OCI-LY1 (cell line): ENCODE data around the gene HTATIP2.
"Not testable (repeated sequence)": the region's sequence is repeated elsewhere in the genome, so short reads cannot be mapped to it uniquely, and the experiment has no call there.

Experiments
- H2AFZ ChIP-seq: fragments of 200-600 bp; sonication (generic), shearing (Covaris generic); 2 replicates; pipeline ENCODE4 v1.6.0; 2014; ENCODE audit warnings: antibody characterized with exemption, mild to moderate bottlenecking, low read length
- H3F3A ChIP-seq: fragments of 200-600 bp; sonication (generic), shearing (Covaris generic); 2 replicates; pipeline ENCODE4 v1.6.0; 2014; ENCODE audit warnings: mild to moderate bottlenecking, antibody characterized with exemption, low read length, moderate library complexity; ENCODE audit not compliant: insufficient read depth
- H3K27ac ChIP-seq: fragments of 200-600 bp; sonication (generic); 2 replicates; pipeline ENCODE4 v1.5.1; 2014; ENCODE audit warnings: low read length, mixed run types, mild to moderate bottlenecking, low read depth; ENCODE audit not compliant: poor library complexity, severe bottlenecking
- H3K27me3 ChIP-seq: fragments of 200-600 bp; sonication (generic); 2 replicates; pipeline ENCODE4 v1.6.0; 2014; ENCODE audit warnings: antibody characterized with exemption, mild to moderate bottlenecking, low read length, moderate library complexity; ENCODE audit not compliant: insufficient read depth
- H3K36me3 ChIP-seq: fragments of 200-600 bp; sonication (generic); 2 replicates; pipeline ENCODE4 v1.6.1; 2014; ENCODE audit warnings: mild to moderate bottlenecking, antibody characterized with exemption, low read length, moderate library complexity, mixed read lengths; ENCODE audit not compliant: insufficient read depth
- H3K4me1 ChIP-seq: fragments of 200-600 bp; sonication (generic); 2 replicates; pipeline ENCODE4 v1.5.1; 2014; ENCODE audit warnings: mild to moderate bottlenecking, low read length, moderate library complexity; ENCODE audit not compliant: insufficient read depth, severe bottlenecking
- H3K4me2 ChIP-seq: fragments of 200-600 bp; sonication (generic), shearing (Covaris generic); 2 replicates; pipeline ENCODE4 v1.6.1; 2014; ENCODE audit warnings: low read length
- H3K4me3 ChIP-seq: fragments of 200-600 bp; sonication (generic); 2 replicates; pipeline ENCODE4 v1.5.1; 2014; ENCODE audit warnings: low read length, low read depth, mild to moderate bottlenecking, mixed read lengths; ENCODE audit not compliant: poor library complexity, severe bottlenecking
- H3K79me2 ChIP-seq: fragments of 200-600 bp; shearing (Covaris generic); 2 replicates; pipeline ENCODE4 v1.6.1; 2016; ENCODE audit warnings: mixed run types, low read length, mixed read lengths; ENCODE audit not compliant: insufficient read depth
- H3K9ac ChIP-seq: fragments of 200-600 bp; sonication (generic), shearing (Covaris generic); 2 replicates; pipeline ENCODE4 v1.6.1; 2014; ENCODE audit warnings: mild to moderate bottlenecking, low read length, mixed read lengths
- H3K9me2 ChIP-seq: fragments of 200-600 bp; sonication (generic), shearing (Covaris generic); 2 replicates; pipeline ENCODE4 v1.6.1; 2014; ENCODE audit warnings: low read depth, mild to moderate bottlenecking, low read length, mixed read lengths
- H3K9me3 ChIP-seq: fragments of 200-600 bp; shearing (Covaris generic); 2 replicates; pipeline ENCODE4 v1.6.1; 2014; ENCODE audit warnings: low read length, mixed read lengths
- H4K20me1 ChIP-seq: fragments of 200-600 bp; sonication (generic), shearing (Covaris generic); 2 replicates; pipeline ENCODE4 v1.6.0; 2016; ENCODE audit warnings: mild to moderate bottlenecking, low read length; ENCODE audit not compliant: insufficient read depth
- CTCF ChIP-seq: fragments of 200-600 bp; sonication (generic), shearing (Covaris generic); IDR thresholded peaks from 2 replicates; pipeline ENCODE4 v1.5.1; 2017; ENCODE audit warnings: mild to moderate bottlenecking, antibody characterized with exemption, low read length, moderate library complexity, mixed read lengths
- EZH2 ChIP-seq: fragments of 200-600 bp; sonication (generic), shearing (Covaris generic); IDR thresholded peaks from 2 replicates; pipeline ENCODE4 v1.8.0; 2017; ENCODE audit warnings: borderline replicate concordance, mixed run types, mild to moderate bottlenecking, antibody characterized with exemption, low read length, moderate library complexity, mixed read lengths

HTATIP2 gene

DNA sequence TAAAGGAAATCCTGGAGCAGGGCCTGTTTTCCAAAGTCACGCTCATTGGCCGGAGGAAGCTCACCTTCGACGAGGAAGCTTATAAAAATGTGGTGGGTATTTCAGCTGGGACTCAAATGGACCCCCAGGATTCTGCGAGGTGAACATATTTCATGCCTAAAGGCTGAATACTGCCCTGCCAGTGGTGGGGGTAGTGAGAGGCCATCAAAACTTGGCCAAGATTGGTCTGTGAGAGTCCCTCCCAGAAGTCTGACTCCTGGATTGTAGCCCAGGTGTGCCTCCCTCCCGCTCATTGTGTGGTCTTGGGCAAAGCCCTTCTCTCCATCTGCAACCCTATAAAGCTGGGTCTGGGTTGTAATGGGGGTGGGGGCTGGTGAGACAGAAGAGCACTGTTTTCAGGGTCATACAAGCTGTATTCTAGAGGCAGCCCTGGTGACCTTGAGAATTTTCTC lies 853 bp downstream of the HTATIP2 start:
- Histone ChIP-seq H3K79me2 (no peaks in the 10 kb centered on the region), H3K27ac (peak overlapping the region; percentile 47), H2AFZ (no peak overlapping the region)

DNA sequence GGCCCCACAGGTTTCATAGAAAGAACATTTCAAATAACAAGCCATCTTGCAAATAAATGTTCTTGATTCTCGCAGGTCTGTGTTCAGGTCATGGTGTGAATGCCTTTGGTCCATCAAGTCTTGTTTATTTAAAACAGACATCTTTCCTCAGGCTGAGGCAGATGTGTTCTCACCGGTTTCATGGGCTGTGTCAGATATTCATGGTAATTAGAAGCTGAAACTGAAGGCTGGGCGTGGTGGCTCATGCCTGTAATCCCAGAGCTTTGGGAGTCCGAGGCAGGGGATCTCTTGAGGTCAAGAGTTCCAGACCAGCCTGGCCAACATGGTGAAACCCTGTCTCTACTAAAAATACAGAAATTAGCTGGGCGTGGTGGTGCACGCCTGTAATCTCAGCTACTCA lies 2.0 kb downstream of the HTATIP2 start:
- H3K9ac ChIP-seq, H3K79me2 ChIP-seq, H3K4me3 ChIP-seq, H3F3A ChIP-seq, H3K9me2 ChIP-seq, H4K20me1 ChIP-seq, H3K27ac ChIP-seq, H2AFZ ChIP-seq, H3K27me3 ChIP-seq, H3K9me3 ChIP-seq: not testable (repeated sequence)
- Histone ChIP-seq H3K4me2 (0 out of 2 replicates have a peak overlapping the region, but pooled peaks have one; percentile 22), H3K4me1 (peaks cover 39% of the 10 kb centered on the region), H3K36me3 (peaks cover 32% of the 10 kb centered on the region)

More for the DNA sequence above, 853 bp downstream of the HTATIP2 start:
- no peaks in the 10 kb centered on the region for H3K9me3 ChIP-seq
- H3K9me2 ChIP-seq, result no peaks in the 10 kb centered on the region
- no peak for TF ChIP-seq EZH2
- TF ChIP-seq CTCF, result no peak
- peak overlapping the region; percentile 62 for H3K4me3 ChIP-seq
- peaks cover 39% of the 10 kb centered on the region for H3K4me1 ChIP-seq
- no peaks in the 10 kb centered on the region for H3F3A ChIP-seq
- peaks cover 21% of the 10 kb centered on the region for H3K36me3 ChIP-seq
- no peaks in the 10 kb centered on the region for H4K20me1 ChIP-seq
- H3K27me3 ChIP-seq, result no peaks in the 10 kb centered on the region
- H3K4me2 ChIP-seq, result peak overlapping the region; percentile 78
- H3K9ac ChIP-seq, result peak overlapping the region; percentile 62

DNA sequence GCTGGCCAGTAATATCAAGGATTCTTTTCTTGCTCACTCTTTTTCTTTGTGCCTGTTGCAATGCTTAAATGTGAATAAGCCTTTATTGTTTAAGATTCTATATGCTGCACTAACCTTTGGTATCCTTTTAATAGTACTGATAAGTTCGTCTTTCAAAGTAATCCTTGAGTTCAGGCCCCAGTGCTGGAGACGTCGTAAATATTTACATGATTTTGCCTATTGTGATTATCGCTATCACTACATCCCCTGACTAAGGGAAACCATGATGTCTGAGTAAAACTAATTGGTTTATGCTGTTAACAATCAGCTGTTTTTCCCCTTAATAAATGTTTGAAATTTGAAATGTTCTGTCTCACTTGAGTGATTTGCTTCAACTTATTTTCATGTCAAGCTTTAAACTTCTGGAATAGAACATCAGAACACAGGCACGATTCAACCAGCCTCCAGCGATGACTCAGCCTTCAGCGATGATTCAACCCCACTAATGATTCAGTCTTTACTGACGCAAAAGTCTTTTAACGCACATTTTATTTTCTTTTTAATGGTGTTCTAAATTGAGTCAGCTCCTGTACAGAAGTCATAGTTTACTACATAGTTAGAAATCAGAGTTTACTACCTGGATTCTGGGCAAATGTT lies 3.9 kb downstream of the HTATIP2 start:
- Histone ChIP-seq H3K4me1 (peaks cover 39% of the 10 kb centered on the region), H3K9me2 (no peaks in the 10 kb centered on the region), H3K9ac (no peak overlapping the region), H3K79me2 (no peaks in the 10 kb centered on the region), H3K4me3 (peak overlapping the region; percentile 4), H3K27ac (no peak overlapping the region), H3K4me2 (no peak overlapping the region; the same call in 1 of the 2 replicates), H3K27me3 (no peaks in the 10 kb centered on the region), H3K36me3 (peaks cover 32% of the 10 kb centered on the region), H3F3A (no peaks in the 10 kb centered on the region), H4K20me1 (no peaks in the 10 kb centered on the region), H3K9me3 (no peaks in the 10 kb centered on the region), H2AFZ (no peak overlapping the region)
- no peak for TF ChIP-seq CTCF
- no peak for TF ChIP-seq EZH2

DNA sequence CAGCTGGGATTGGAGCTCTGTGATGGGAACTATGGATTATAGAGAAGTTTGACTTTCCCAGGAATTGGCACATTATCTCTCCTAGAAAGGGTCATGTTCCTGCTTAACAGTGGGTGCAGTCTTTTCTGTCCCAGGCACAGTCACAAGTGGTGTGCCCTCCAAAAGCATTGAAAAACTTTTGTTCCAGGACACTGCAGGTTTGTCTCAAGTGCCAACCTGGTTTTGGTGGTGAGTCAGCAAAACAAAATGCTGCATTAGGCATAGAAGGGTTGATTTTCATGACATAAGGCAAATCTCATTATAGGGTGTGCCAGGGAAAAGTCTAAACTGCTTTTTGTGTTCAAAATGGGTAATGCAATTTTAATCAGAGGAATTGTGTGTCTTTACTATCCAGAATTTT lies 4.9 kb downstream of the HTATIP2 start:
- Histone ChIP-seq H3K36me3 (peaks cover 32% of the 10 kb centered on the region), H3K27me3 (no peaks in the 10 kb centered on the region), H3K4me1 (peaks cover 32% of the 10 kb centered on the region), H4K20me1 (no peaks in the 10 kb centered on the region), H3K9me2 (no peaks in the 10 kb centered on the region), H2AFZ (no peak overlapping the region), H3F3A (no peaks in the 10 kb centered on the region), H3K4me3 (no peak overlapping the region), H3K79me2 (no peaks in the 10 kb centered on the region), H3K4me2 (no peak overlapping the region), H3K27ac (no peak overlapping the region), H3K9ac (no peak overlapping the region), H3K9me3 (no peaks in the 10 kb centered on the region)
- TF ChIP-seq EZH2 (no peak), CTCF (no peak)
